Colonic mucosa (tissue), 4 donors: ENCODE data around the gene SIGLEC14. TPM values are rescaled to one million over a fixed set of nuclear protein-coding genes. Genes with fewer than 3 reads are reported as not detected.
"Not testable (repeated sequence)": the region's sequence is repeated elsewhere in the genome, so short reads cannot be mapped to it uniquely, and the experiment has no call there.

Source experiments
- DNase-seq: peaks from one replicate; pipeline ENCODE4 v3.0.0-alpha.2; 2020
- H3K27ac ChIP-seq: fragments of 200-600 bp; one replicate; pipeline ENCODE4 v1.8.0; 2021
- H3K27me3 ChIP-seq: fragments of 200-600 bp; one replicate; pipeline ENCODE4 v1.8.0; 2021
- H3K36me3 ChIP-seq: fragments of 200-600 bp; one replicate; pipeline ENCODE4 v1.8.0; 2021
- H3K4me1 ChIP-seq: fragments of 200-600 bp; one replicate; pipeline ENCODE4 v1.8.0; 2021; ENCODE audit warnings: mild to moderate bottlenecking
- H3K4me3 ChIP-seq: fragments of 200-600 bp; one replicate; pipeline ENCODE4 v1.8.0; 2021
- H3K9ac ChIP-seq, 2 donors: one replicate each; pipeline ENCODE4 v1.7.0; 2013; ENCODE audit warnings: control low read depth in 2 of 2, low read depth in 2 of 2, low read length in 2 of 2
- H3K9me3 ChIP-seq: fragments of 200-600 bp; one replicate; pipeline ENCODE4 v1.8.0; 2021
- CTCF ChIP-seq: fragments of 200-600 bp; IDR thresholded peaks from one replicate; pipeline ENCODE4 v1.8.0; 2022; ENCODE audit warnings: antibody characterized with exemption, mild to moderate bottlenecking
- intact Hi-C: fragments of 100-400 bp; cut with DNase I; formaldehyde crosslinking; loops from one replicate; pipeline ENCODE4 v1.14.1; 2022
- total RNA-seq, 2 donors: library from RNA; stranded (reverse); fragmentation: NEBNext Ultra II Directional in 1 of 2; extraction: Animal tissue kit (Norgen Biotek cat#: 25700) in 1 of 2; gene quantifications; one replicate each; pipeline ENCODE4 v1.2.1, GENCODE V29; 2021
- donor health status: healthy.
- donor health status: DM: no; HTN: no; CAD: no.
- donor health status: DM: no; HTN: no; CAD: no.

SIGLEC14 gene
- total RNA-seq, 2 donors from 2014 or later = 1.1 to 1.5 TPM

GRCh38 chr19:51681286-51681941 lies 34.8 kb upstream of the SIGLEC14 start:
- Histone ChIP-seq H3K4me1 (no peaks in the 10 kb centered on the region), H3K27ac (no peak overlapping the region), H3K9me3 (no peaks in the 10 kb centered on the region), H3K9ac (no peak overlapping the region), H3K27me3 (no peaks in the 10 kb centered on the region), H3K36me3 (no peaks in the 10 kb centered on the region), H3K4me3 (no peak overlapping the region)
- no peak for DNase-seq
- TF ChIP-seq CTCF = no peak
- intact Hi-C loops = no loop called here

DNA sequence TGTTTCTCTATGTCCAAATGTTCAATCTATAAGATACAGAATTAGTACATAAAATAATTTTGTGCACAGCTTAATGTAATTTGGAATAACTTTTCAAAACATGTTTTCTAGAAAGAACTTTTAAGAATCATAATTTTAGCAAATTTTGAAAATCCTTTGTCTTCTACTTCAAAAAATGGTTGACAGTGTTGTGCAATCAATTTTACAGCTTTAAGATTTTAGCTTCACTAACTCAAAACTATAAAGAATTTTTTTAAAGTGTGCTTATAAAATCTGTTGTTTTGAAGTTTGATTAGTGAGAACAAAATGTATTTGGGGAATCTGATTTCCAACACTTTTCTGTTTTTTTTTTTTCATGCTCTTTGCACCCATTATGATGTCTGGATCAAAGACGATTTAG lies 33.8 kb upstream of the SIGLEC14 start:
- Histone ChIP-seq H3K4me3 (no peak overlapping the region), H3K9ac (no peak overlapping the region), H3K27ac (no peak overlapping the region), H3K36me3 (no peaks in the 10 kb centered on the region), H3K27me3 (no peaks in the 10 kb centered on the region), H3K4me1 (no peaks in the 10 kb centered on the region), H3K9me3 (no peaks in the 10 kb centered on the region)
- intact Hi-C loops = no loop called here
- DNase-seq = no peak
- no peak for TF ChIP-seq CTCF

DNA sequence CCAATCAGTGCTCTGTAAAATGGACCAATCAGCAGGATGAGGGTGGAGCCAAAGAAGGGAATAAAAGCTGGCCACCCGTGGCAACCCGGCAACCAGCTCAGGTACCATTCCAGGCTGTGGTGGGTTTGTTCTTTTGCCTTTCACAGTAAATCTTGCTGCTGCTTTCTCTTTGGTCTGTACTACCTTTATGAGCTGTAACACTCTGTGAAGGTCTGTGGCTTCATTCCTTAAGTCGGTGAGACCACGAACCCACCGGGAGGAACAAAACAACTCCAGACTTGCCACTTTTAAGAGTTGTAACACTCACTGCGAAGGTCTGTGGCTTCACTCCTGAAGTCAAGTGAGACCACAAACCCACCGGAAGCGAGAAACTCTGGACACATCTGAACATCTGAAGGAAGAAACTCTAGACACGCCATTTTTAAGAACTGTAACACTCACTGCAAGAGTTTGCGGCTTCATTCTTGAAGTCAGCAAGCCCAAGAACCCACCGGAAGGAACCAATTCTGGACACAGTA lies 30.0 kb upstream of the SIGLEC14 start:
- intact Hi-C loops = no loop called here

DNA sequence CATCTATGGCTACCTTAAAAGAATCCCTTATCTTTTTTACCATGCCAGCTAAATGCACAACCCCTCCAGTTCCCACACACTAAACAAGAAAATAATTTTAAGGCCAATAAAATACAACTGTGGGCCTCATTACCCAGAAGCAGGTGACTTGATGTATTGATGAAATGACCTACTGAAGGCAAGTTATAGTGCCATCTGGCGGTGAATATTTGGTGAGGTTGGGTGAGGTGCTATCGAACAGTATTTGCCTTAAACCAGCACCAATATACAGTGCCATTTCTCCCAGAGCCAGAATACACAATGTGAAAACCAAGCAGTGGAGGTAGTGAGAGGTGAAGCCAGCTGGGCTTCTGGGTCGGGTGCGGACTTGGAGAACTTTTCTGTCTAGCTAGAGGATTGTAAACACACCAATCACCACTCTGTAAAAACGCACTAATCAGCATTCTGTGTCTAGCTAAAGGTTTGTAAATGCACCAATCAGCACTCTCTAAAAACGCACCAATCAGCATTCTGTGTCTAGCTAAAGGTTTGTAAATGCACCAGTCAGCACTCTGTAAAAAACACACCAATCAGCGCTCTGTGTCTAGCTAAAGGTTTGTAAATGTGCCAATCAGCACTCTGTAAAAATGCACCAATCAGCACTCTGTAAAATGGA lies 29.4 kb upstream of the SIGLEC14 start:
- DNase-seq, intact Hi-C loops: not testable (repeated sequence)

More for the DNA sequence above, 30.0 kb upstream of the SIGLEC14 start:
- TF ChIP-seq CTCF = no peak
- Histone ChIP-seq H3K4me1 (no peaks in the 10 kb centered on the region), H3K4me3 (no peak overlapping the region), H3K9me3 (no peaks in the 10 kb centered on the region), H3K27me3 (no peaks in the 10 kb centered on the region), H3K9ac (no peak overlapping the region), H3K36me3 (no peaks in the 10 kb centered on the region), H3K27ac (no peak overlapping the region)
- no peak for DNase-seq

GRCh38 chr19:51668216-51668615 lies 21.6 kb upstream of the SIGLEC14 start:
- Histone ChIP-seq H3K36me3 (no peaks in the 10 kb centered on the region), H3K4me1 (no peaks in the 10 kb centered on the region), H3K27ac (no peak overlapping the region), H3K9me3 (no peaks in the 10 kb centered on the region), H3K4me3 (no peak overlapping the region), H3K27me3 (no peaks in the 10 kb centered on the region), H3K9ac (no peak overlapping the region)
- intact Hi-C loops = no loop called here
- DNase-seq = no peak
- no peak for TF ChIP-seq CTCF

More for the DNA sequence above, 29.4 kb upstream of the SIGLEC14 start:
- H3K27ac ChIP-seq, H3K9me3 ChIP-seq, H3K4me1 ChIP-seq, H3K9ac ChIP-seq, H3K4me3 ChIP-seq, H3K27me3 ChIP-seq, H3K36me3 ChIP-seq: not testable (repeated sequence)
- TF ChIP-seq CTCF = peak; percentile 41
